ENCODE results near the gene FIG4.

- TF ChIP-seq, protein P1, sequence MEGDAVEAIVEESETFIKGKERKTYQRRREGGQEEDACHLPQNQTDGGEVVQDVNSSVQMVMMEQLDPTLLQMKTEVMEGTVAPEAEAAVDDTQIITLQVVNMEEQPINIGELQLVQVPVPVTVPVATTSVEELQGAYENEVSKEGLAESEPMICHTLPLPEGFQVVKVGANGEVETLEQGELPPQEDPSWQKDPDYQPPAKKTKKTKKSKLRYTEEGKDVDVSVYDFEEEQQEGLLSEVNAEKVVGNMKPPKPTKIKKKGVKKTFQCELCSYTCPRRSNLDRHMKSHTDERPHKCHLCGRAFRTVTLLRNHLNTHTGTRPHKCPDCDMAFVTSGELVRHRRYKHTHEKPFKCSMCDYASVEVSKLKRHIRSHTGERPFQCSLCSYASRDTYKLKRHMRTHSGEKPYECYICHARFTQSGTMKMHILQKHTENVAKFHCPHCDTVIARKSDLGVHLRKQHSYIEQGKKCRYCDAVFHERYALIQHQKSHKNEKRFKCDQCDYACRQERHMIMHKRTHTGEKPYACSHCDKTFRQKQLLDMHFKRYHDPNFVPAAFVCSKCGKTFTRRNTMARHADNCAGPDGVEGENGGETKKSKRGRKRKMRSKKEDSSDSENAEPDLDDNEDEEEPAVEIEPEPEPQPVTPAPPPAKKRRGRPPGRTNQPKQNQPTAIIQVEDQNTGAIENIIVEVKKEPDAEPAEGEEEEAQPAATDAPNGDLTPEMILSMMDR (IDR thresholded peaks at IDR 0.05), result no peak
- TF ChIP-seq POLR2A (IDR thresholded peaks at IDR 0.05) (no peak), POLR2AphosphoS5 (IDR thresholded peaks at IDR 0.05; ENCODE audit: insufficient read depth in 1 of 2, low read depth in 1 of 2) (no peak)
Measured at GRCh38 chr6:109767961-109768360, 76.9 kb downstream of the FIG4 start.

All from vagina (tissue), 2 donors.